IPS-15b (cell line): ENCODE data around the gene OR10W1.

Source experiments
- H3K27me3 ChIP-seq: one replicate; pipeline ENCODE4 v1.6.1; 2013; ENCODE audit warnings: low read length; ENCODE audit not compliant: control insufficient read depth, insufficient read depth
- H3K36me3 ChIP-seq: one replicate; pipeline ENCODE4 v1.6.1; 2013; ENCODE audit warnings: low read length; ENCODE audit not compliant: control insufficient read depth, insufficient read depth
- H3K4me1 ChIP-seq: one replicate; pipeline ENCODE4 v1.6.1; 2013; ENCODE audit warnings: mild to moderate bottlenecking, low read length; ENCODE audit not compliant: control insufficient read depth, insufficient read depth
- H3K4me3 ChIP-seq: one replicate; pipeline ENCODE4 v1.5.1; 2013; ENCODE audit warnings: low read depth, low read length
- H3K9ac ChIP-seq: one replicate; pipeline ENCODE4 v1.6.1; 2013; ENCODE audit warnings: low read depth, mild to moderate bottlenecking, low read length
- H3K9me3 ChIP-seq: one replicate; pipeline ENCODE4 v1.6.1; 2013; ENCODE audit warnings: mild to moderate bottlenecking, low read length; ENCODE audit not compliant: control insufficient read depth, insufficient read depth

OR10W1 gene

GRCh38 chr11:58227956-58228615 lies 40.0 kb downstream of the OR10W1 start:
- Histone ChIP-seq H3K27me3 (no peaks in the 10 kb centered on the region), H3K4me3 (no peak overlapping the region), H3K36me3 (no peaks in the 10 kb centered on the region), H3K9me3 (no peaks in the 10 kb centered on the region), H3K9ac (no peak overlapping the region), H3K4me1 (no peaks in the 10 kb centered on the region)

GRCh38 chr11:58222721-58223120 lies 45.3 kb downstream of the OR10W1 start:
- H3K36me3 ChIP-seq, result no peaks in the 10 kb centered on the region
- no peaks in the 10 kb centered on the region for H3K27me3 ChIP-seq
- no peak overlapping the region for H3K9ac ChIP-seq
- H3K9me3 ChIP-seq, result no peaks in the 10 kb centered on the region
- no peak overlapping the region for H3K4me3 ChIP-seq
- no peaks in the 10 kb centered on the region for H3K4me1 ChIP-seq
